ENCODE data around the gene TSPY10.
"Not testable (repeated sequence)": the region's sequence is repeated elsewhere in the genome, so short reads cannot be mapped to it uniquely, and the experiment has no call there.

DNA sequence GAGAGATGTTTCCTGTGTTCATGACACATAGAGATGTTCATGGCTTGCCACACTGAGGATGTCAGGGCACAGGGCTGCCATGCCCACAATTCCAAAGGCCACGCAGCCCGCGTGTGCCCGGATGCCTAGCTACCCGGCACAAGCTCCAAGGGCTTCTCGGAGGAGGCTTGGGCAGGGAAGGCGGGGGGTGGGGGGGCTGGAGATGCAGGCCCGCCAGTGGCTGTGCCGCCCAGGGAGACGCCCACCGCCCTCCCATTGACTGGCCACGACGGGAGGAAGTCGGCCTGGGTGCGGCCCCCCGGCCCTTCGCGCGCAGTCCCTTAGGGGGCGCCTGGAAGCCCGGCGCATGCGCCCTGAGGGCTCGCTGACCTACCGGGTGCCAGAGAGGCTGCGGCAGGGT, at the start of gene TSPY10:
- TF ChIP-seq, protein P1, sequence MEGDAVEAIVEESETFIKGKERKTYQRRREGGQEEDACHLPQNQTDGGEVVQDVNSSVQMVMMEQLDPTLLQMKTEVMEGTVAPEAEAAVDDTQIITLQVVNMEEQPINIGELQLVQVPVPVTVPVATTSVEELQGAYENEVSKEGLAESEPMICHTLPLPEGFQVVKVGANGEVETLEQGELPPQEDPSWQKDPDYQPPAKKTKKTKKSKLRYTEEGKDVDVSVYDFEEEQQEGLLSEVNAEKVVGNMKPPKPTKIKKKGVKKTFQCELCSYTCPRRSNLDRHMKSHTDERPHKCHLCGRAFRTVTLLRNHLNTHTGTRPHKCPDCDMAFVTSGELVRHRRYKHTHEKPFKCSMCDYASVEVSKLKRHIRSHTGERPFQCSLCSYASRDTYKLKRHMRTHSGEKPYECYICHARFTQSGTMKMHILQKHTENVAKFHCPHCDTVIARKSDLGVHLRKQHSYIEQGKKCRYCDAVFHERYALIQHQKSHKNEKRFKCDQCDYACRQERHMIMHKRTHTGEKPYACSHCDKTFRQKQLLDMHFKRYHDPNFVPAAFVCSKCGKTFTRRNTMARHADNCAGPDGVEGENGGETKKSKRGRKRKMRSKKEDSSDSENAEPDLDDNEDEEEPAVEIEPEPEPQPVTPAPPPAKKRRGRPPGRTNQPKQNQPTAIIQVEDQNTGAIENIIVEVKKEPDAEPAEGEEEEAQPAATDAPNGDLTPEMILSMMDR (IDR thresholded peaks at IDR 0.05) = not testable (repeated sequence)
- not testable (repeated sequence) for TF ChIP-seq POLR2A, POLR2AphosphoS5 (IDR thresholded peaks at IDR 0.05)
